ENCODE data around the gene MFSD11. TPM values are rescaled to one million over a fixed set of nuclear protein-coding genes. Genes with fewer than 3 reads are reported as not detected.

MFSD11 gene
- total and polyA plus RNA-seq, 2 of the 4 experiments (the other 2 are of a cell fraction), result 12.3 to 16.1 TPM

- no peaks in the 10 kb centered on the region for H3K27me3 ChIP-seq (ENCODE audit: control insufficient read depth, insufficient read depth, low read length)
- ATAC-seq (ENCODE audit: low read depth), result no peak
- no peak overlapping the region for H3K14ac ChIP-seq (replicated peaks; ENCODE audit: low read depth, low read length)
- no peak overlapping the region for H2BK15ac ChIP-seq (ENCODE audit: low read depth, low read length)
- H4K5ac ChIP-seq (ENCODE audit: low read depth, low read length), result no peak overlapping the region
- in situ Hi-C loops (cut with MboI; ENCODE audit: low sequenced_read_pairs) (no loop called here), intact Hi-C loops (cut with micrococcal nuclease) (no loop called here), dilution Hi-C loops (cut with HindIII; ENCODE audit: low sequenced_read_pairs, unreplicated experiment) (no loop called here)
- H3K4me1 ChIP-seq (ENCODE audit: control insufficient read depth, insufficient read depth, low read length), result peaks cover 2% of the 10 kb centered on the region; the same call in 1 of the 2 replicates
- H3K4me2 ChIP-seq (ENCODE audit: low read depth, low read length), result no peak overlapping the region
- no peak overlapping the region for H2BK20ac ChIP-seq (ENCODE audit: low read depth, low read length)
- peaks cover 3% of the 10 kb centered on the region; the same call in 1 of the 2 replicates for H3K36me3 ChIP-seq (ENCODE audit: control insufficient read depth, insufficient read depth, low read length)
- ChIA-PET CTCF (no interaction called here), POLR2A (ENCODE audit: unreplicated experiment) (no interaction called here)
- TF ChIP-seq CTCF (conservative IDR thresholded peaks at IDR 0.05; ENCODE audit: low read depth, low read length), result no peak
- TF ChIP-seq FOS (IDR thresholded peaks at IDR 0.05; ENCODE audit: low read depth, low read length), result no peak
- TF ChIP-seq USF2 (IDR thresholded peaks at IDR 0.05; ENCODE audit: low read depth, low read length), result no peak
- no peak overlapping the region for H2BK120ac ChIP-seq (ENCODE audit: low read depth, low read length)
- H3K27ac ChIP-seq (ENCODE audit: insufficient read depth, low read length), result no peak overlapping the region
- DNase-seq, result no peak
- no peak overlapping the region for H3K4me3 ChIP-seq (ENCODE audit: insufficient read depth, low read depth, low read length)
- H3K79me1 ChIP-seq (ENCODE audit: low read depth in 1 of 2, low read length in 2 of 2), result no peaks in the 10 kb centered on the region
- H3K4ac ChIP-seq (ENCODE audit: low read depth, low read length), result no peak overlapping the region
- H4K20me1 ChIP-seq (ENCODE audit: insufficient read depth, low read length), result no peaks in the 10 kb centered on the region; the same call in 1 of the 2 replicates
- no peak overlapping the region for H3K56ac ChIP-seq (ENCODE audit: extremely low read depth, insufficient read depth, low read length)
- H3K23ac ChIP-seq (ENCODE audit: low read depth, low read length), result no peak overlapping the region
- no peak overlapping the region for H2AK5ac ChIP-seq (ENCODE audit: low read depth, low read length)
- H3K18ac ChIP-seq (ENCODE audit: low read depth, low read length), result no peak overlapping the region
- H3K9ac ChIP-seq (ENCODE audit: low read depth, low read length), result no peak overlapping the region
- 0 out of 2 replicates have a peak, but pooled peaks cover 3% of the 10 kb centered on the region for H3K9me1 ChIP-seq (ENCODE audit: insufficient read depth, low read length)
- no peak overlapping the region for H4K8ac ChIP-seq (ENCODE audit: low read depth in 2 of 2, low read length in 2 of 2)
- BruUV-seq (replicated peaks), result no TSS peak
- H2BK5ac ChIP-seq (ENCODE audit: low read depth, low read length, poor library complexity, severe bottlenecking), result no peak overlapping the region
- no peak overlapping the region for H2AK9ac ChIP-seq (replicated peaks; ENCODE audit: low read depth, low read length, poor library complexity)
- no peaks in the 10 kb centered on the region for H3K9me3 ChIP-seq (ENCODE audit: control insufficient read depth, insufficient read depth, low read length)
- no peak overlapping the region for H2AFZ ChIP-seq (replicated peaks; ENCODE audit: low read length, poor library complexity)
- no peak overlapping the region for H4K91ac ChIP-seq (ENCODE audit: insufficient read depth, low read depth, low read length)
- 63% methylated on average over 4 of the region's 8 CpGs; no CpG with 5 or more reads in 1 of the 2 experiments for whole genome bisulfite sequencing, 2 experiments (ENCODE audit: extremely low coverage in 2 of 2, insufficient read length in 1 of 2)
These were observed 51.4 kb downstream of the MFSD11 start for GRCh38 chr17:76789235-76789788.

Data from IMR-90 (cell line).